ENCODE data around the gene HPSE. TPM values are rescaled to one million over a fixed set of nuclear protein-coding genes. Genes with fewer than 3 reads are reported as not detected.

Gene HPSE
- total RNA-seq, 4 donors from 2014 or later: 4.8 to 10.6 (median 9.3) TPM

DNA sequence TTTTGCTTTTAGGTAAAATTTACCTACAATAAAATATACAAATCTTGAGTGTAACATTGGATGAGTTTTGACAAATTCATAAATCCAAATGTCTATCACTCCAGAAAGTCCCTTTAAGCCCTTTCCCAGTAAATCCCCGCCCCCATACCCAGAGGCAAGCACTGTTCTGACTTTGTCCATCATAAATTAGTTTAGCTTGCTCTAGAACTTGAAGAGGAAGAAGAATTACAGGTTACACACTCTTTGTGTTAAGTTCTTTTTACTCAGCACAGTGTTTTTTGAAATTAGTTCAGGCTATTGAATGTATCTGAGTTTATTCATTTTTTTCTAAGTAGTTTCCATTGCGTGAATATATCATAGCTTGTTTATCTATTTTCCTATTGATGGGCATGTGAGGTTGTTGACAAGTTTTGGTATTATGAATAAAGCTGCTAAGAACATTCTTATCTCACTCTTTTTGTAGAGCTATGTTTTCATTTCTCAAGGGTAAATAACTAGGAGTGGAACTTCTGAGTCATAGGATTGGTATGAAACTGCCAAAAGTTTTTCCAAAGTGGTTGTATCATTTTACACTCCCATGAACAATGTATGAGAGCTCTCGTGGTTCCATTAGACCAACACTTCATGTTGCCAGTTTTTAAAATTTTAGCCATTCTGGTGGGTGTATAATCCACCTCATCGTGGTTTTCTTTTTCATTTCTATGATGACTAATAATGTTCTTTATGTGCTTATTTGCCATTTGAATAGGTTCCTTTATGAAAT, 22.4 kb upstream of the HPSE start:
- no peaks in the 10 kb centered on the region for H3K9me3 ChIP-seq
- no peaks in the 10 kb centered on the region for H3K4me1 ChIP-seq
- no peak overlapping the region for H3K4me3 ChIP-seq
- TF ChIP-seq, protein P1, sequence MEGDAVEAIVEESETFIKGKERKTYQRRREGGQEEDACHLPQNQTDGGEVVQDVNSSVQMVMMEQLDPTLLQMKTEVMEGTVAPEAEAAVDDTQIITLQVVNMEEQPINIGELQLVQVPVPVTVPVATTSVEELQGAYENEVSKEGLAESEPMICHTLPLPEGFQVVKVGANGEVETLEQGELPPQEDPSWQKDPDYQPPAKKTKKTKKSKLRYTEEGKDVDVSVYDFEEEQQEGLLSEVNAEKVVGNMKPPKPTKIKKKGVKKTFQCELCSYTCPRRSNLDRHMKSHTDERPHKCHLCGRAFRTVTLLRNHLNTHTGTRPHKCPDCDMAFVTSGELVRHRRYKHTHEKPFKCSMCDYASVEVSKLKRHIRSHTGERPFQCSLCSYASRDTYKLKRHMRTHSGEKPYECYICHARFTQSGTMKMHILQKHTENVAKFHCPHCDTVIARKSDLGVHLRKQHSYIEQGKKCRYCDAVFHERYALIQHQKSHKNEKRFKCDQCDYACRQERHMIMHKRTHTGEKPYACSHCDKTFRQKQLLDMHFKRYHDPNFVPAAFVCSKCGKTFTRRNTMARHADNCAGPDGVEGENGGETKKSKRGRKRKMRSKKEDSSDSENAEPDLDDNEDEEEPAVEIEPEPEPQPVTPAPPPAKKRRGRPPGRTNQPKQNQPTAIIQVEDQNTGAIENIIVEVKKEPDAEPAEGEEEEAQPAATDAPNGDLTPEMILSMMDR (IDR thresholded peaks at IDR 0.05): no peak
- no peak for TF ChIP-seq EP300 (IDR thresholded peaks at IDR 0.05)
- no peak for TF ChIP-seq POLR2AphosphoS5 (IDR thresholded peaks at IDR 0.05)
- no peak for TF ChIP-seq POLR2A (IDR thresholded peaks at IDR 0.05)
- no peak for DNase-seq (ENCODE audit: low spot score in 2 of 2)
- peak overlapping the region; percentile 61 for H3K27ac ChIP-seq
- no peaks in the 10 kb centered on the region for H3K36me3 ChIP-seq
- no peaks in the 10 kb centered on the region for H3K27me3 ChIP-seq
- WGBS: 31% methylated on average over 4 of the region's 4 CpGs

DNA sequence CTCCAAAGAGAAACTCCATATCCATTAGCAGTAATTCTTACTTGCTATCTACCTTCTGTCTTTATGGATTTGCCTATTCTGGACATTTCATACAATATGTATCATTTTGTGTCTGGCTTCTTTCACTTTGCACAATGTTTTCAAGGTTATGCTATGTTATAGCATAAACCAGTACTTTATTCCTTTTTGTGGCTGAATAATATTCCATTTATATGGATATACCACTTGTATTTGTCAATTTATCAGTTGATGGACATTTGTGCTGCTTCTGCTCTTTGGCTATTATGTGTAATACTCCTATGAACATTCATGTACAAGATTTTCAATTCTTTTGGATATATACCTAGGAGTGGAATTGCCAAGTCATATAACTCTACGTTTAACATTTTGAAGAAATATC, 18.9 kb upstream of the HPSE start:
- DNase-seq (ENCODE audit: low spot score in 2 of 2): no peak
- Histone ChIP-seq H3K4me1 (no peaks in the 10 kb centered on the region), H3K4me3 (no peak overlapping the region), H3K27ac (no peak overlapping the region), H3K9me3 (no peaks in the 10 kb centered on the region), H3K36me3 (no peaks in the 10 kb centered on the region), H3K27me3 (no peaks in the 10 kb centered on the region)
- TF ChIP-seq EP300 (IDR thresholded peaks at IDR 0.05) (no peak), POLR2AphosphoS5 (IDR thresholded peaks at IDR 0.05) (no peak), POLR2A (IDR thresholded peaks at IDR 0.05) (no peak)
- TF ChIP-seq, protein P1 (IDR thresholded peaks at IDR 0.05): no peak
- WGBS: 100% methylated on average over 1 of the region's 1 CpG

DNA sequence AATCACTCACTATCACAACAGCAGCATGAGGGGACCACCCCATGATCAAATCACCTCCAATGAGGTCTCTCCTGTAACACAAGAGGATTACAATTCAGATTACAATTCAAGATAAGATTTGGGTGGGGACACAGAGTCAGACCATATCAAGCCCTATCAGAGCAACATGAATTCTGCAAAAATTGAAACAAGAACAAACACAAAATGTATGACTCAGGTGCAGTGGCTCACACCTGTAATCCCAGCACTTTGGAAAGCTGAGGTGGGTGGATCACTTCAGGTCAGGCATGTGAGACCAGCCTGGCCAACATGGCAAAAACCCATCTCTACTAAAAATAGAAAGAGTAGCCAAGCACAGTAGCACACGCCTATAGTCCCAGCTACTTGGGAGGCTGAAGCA, 13.4 kb upstream of the HPSE start:
- TF ChIP-seq EP300 (IDR thresholded peaks at IDR 0.05): no peak
- TF ChIP-seq POLR2AphosphoS5 (IDR thresholded peaks at IDR 0.05): no peak
- no peak for TF ChIP-seq POLR2A (IDR thresholded peaks at IDR 0.05)
- TF ChIP-seq, protein P1 (IDR thresholded peaks at IDR 0.05): no peak
- Histone ChIP-seq H3K4me3 (no peak overlapping the region), H3K36me3 (no peaks in the 10 kb centered on the region), H3K4me1 (no peaks in the 10 kb centered on the region), H3K27me3 (no peaks in the 10 kb centered on the region), H3K27ac (no peak overlapping the region), H3K9me3 (peaks cover 5% of the 10 kb centered on the region)
- WGBS: 64% methylated on average over 1 of the region's 1 CpG
- no peak for DNase-seq (ENCODE audit: low spot score in 2 of 2)

DNA sequence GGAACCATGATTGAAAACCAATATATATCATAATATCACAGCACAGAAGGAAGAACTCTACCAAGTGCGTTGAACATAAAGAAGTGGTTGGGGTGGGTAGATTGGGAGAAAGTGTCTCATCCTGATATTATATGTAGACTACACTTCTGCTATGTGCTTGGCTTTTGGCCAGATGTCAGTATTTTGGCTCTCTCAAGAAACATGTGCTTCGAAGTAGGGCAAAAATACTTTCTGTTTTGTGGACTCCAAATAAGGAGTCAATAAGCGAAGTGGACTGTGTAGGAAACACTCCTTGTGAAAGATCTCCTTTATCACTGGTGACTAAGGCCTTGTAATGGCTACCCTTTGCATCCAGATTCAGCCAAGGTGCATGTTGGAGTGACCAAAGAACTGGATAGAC, 7.8 kb upstream of the HPSE start:
- no peak for DNase-seq (ENCODE audit: low spot score in 2 of 2)
- H3K27ac ChIP-seq: no peak overlapping the region
- 51% methylated on average over 3 of the region's 3 CpGs for WGBS
- H3K36me3 ChIP-seq: no peaks in the 10 kb centered on the region
- no peaks in the 10 kb centered on the region for H3K4me1 ChIP-seq
- no peaks in the 10 kb centered on the region for H3K27me3 ChIP-seq
- peaks cover 5% of the 10 kb centered on the region for H3K9me3 ChIP-seq
- no peak for TF ChIP-seq EP300 (IDR thresholded peaks at IDR 0.05)
- TF ChIP-seq POLR2A (IDR thresholded peaks at IDR 0.05): no peak
- TF ChIP-seq POLR2AphosphoS5 (IDR thresholded peaks at IDR 0.05): no peak
- TF ChIP-seq, protein P1 (IDR thresholded peaks at IDR 0.05): no peak
- no peak overlapping the region for H3K4me3 ChIP-seq

DNA sequence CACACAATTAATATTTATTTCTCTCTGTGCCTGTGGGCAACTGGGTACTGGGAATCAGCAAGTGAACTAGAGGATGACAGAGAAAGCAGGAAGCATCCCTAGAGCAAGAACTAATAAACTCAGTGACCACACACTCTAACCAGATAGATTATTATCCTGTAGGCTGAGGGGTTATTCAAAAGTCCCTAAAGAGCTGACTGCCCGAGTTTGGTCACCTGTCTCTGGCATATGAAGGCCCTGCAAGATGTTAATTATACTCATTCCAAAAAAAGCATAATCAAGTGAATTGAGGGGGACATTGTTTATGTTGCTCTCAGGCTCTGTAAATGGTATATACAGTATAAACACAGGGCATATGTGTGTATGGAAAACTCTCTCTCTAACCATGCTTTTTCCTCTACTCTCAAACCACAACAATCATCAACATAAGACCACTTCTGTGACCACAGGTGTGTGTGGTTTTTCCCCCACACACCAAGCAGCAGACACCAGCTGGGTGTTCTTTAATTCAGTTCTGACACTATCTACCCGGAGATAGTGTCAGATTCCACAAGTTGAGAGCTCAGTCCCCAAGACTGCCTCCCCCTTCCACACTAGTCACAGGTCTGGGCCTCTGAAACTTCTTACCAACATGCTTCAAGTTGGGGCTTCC, 6.2 kb upstream of the HPSE start:
- no peaks in the 10 kb centered on the region for H3K36me3 ChIP-seq
- TF ChIP-seq POLR2A (IDR thresholded peaks at IDR 0.05) (no peak), POLR2AphosphoS5 (IDR thresholded peaks at IDR 0.05) (no peak), EP300 (IDR thresholded peaks at IDR 0.05) (no peak)
- TF ChIP-seq, protein P1 (IDR thresholded peaks at IDR 0.05): no peak
- 50% methylated on average over 2 of the region's 2 CpGs for WGBS
- no peak overlapping the region for H3K27ac ChIP-seq
- no peaks in the 10 kb centered on the region for H3K27me3 ChIP-seq
- no peaks in the 10 kb centered on the region for H3K9me3 ChIP-seq
- DNase-seq (ENCODE audit: low spot score in 2 of 2): no peak
- no peaks in the 10 kb centered on the region for H3K4me1 ChIP-seq
- no peak overlapping the region for H3K4me3 ChIP-seq
